HepG2 (cell line): Measurements from ENCODE around the gene FGA. TPM values are rescaled to one million over a fixed set of nuclear protein-coding genes. Genes with fewer than 3 reads are reported as not detected.

Source experiments
- CBFB ChIP-seq: sonication (generic); formaldehyde crosslinking; IDR thresholded peaks from 2 replicates; pipeline ENCODE4 v1.4.0; 2020; ENCODE audit warnings: missing genetic modification reagents
- ELF4 ChIP-seq: sonication (generic); formaldehyde crosslinking; IDR thresholded peaks from 2 replicates; pipeline ENCODE4 v1.5.0; 2020; ENCODE audit warnings: missing genetic modification reagents, mild to moderate bottlenecking, moderate library complexity, borderline replicate concordance
- MTERF4 ChIP-seq: sonication (generic); formaldehyde crosslinking; IDR thresholded peaks from 2 replicates; pipeline ENCODE4 v1.8.0; 2023; ENCODE audit warnings: mild to moderate bottlenecking, missing genetic modification reagents
- MTF2 ChIP-seq: sonication (generic); formaldehyde crosslinking; IDR thresholded peaks from 2 replicates; pipeline ENCODE4 v1.5.0; 2020; ENCODE audit warnings: missing genetic modification reagents, borderline replicate concordance
- MYNN ChIP-seq: sonication (generic); formaldehyde crosslinking; IDR thresholded peaks from 2 replicates; pipeline ENCODE4 v1.4.0; 2020; ENCODE audit warnings: mild to moderate bottlenecking, low read depth, missing genetic modification reagents
- NFIC ChIP-seq: IDR thresholded peaks from 2 replicates; pipeline ENCODE4 v1.6.1; 2012; ENCODE audit warnings: mild to moderate bottlenecking, low read length, inconsistent platforms
- PRMT3 ChIP-seq: sonication (generic); formaldehyde crosslinking; IDR thresholded peaks from 2 replicates; pipeline ENCODE4 v1.8.1; 2022; ENCODE audit warnings: low read depth, mild to moderate bottlenecking, moderate library complexity, missing genetic modification reagents, borderline replicate concordance
- RARA ChIP-seq: IDR thresholded peaks from 2 replicates; pipeline ENCODE4 v1.6.1; 2016; ENCODE audit warnings: missing genetic modification reagents, missing compliant biosample characterization
- SMARCC2 ChIP-seq: fragments of 450-650 bp; IDR thresholded peaks from 2 replicates; pipeline ENCODE4 v1.6.1; 2017; ENCODE audit warnings: antibody characterized with exemption, mild to moderate bottlenecking
- SOX13 ChIP-seq, 3 experiments: fragments of 450-650 bp in 1 of 3; sonication (generic) in 1 of 3; formaldehyde crosslinking in 1 of 3; IDR thresholded peaks in 2 of 3; conservative IDR thresholded peaks in 1 of 3; 2 replicates each; pipeline versions ENCODE4 v1.5.0 to v1.6.1; 2016 to 2020; ENCODE audit warnings: antibody characterized with exemption in 1 of 3, mild to moderate bottlenecking in 1 of 3, missing compliant biosample characterization in 1 of 3, missing genetic modification reagents in 1 of 3, moderate library complexity in 1 of 3
- TOE1 ChIP-seq: sonication (generic); formaldehyde crosslinking; IDR thresholded peaks from 2 replicates; pipeline ENCODE4 v1.4.0; 2020; ENCODE audit warnings: mild to moderate bottlenecking, missing genetic modification reagents
- ZFP62 ChIP-seq: sonication (generic); formaldehyde crosslinking; IDR thresholded peaks from 2 replicates; pipeline ENCODE4 v1.4.0; 2020; ENCODE audit warnings: missing genetic modification reagents
- ZMYM2 ChIP-seq: sonication (generic); formaldehyde crosslinking; IDR thresholded peaks from 2 replicates; pipeline ENCODE4 v1.8.0; 2022; ENCODE audit warnings: mild to moderate bottlenecking, missing genetic modification reagents
- ZNF263 ChIP-seq: sonication (generic); formaldehyde crosslinking; IDR thresholded peaks from 2 replicates; pipeline ENCODE4 v1.4.0; 2020; ENCODE audit warnings: missing genetic modification reagents
- ZNF3 ChIP-seq: IDR thresholded peaks from 2 replicates; pipeline ENCODE4 v1.7.0; 2017; ENCODE audit warnings: inconsistent platforms
- ZNF562 ChIP-seq: sonication (generic); formaldehyde crosslinking; IDR thresholded peaks from 2 replicates; pipeline ENCODE4 v1.8.0; 2022; ENCODE audit warnings: missing genetic modification reagents, borderline replicate concordance
- ZNF605 ChIP-seq: sonication (generic); formaldehyde crosslinking; IDR thresholded peaks from 2 replicates; pipeline ENCODE4 v1.8.0; 2022; ENCODE audit warnings: mild to moderate bottlenecking, missing genetic modification reagents
- ZNF781 ChIP-seq: sonication (generic); formaldehyde crosslinking; IDR thresholded peaks from 2 replicates; pipeline ENCODE4 v1.5.1; 2020; ENCODE audit warnings: borderline replicate concordance, mild to moderate bottlenecking, missing genetic modification reagents; ENCODE audit errors: not compliant biosample characterization
- polyA plus RNA-seq, 8 experiments: library from polyadenylated mRNA; depleted of rRNA in 3 of 8; stranded (reverse) in 7 of 8; unstranded in 1 of 8; fragments of >200 nt; fragmentation: Illumina TruSeq in 4 of 8; extraction: Trizol in 4 of 8; gene quantifications; 2 replicates each; pipeline versions ENCODE4 v1.2.1 to v1.2.3, GENCODE V29; 2011 to 2016; ENCODE audit warnings: low read depth in 4 of 8, missing spikeins in 1 of 8, mixed read lengths in 1 of 8; ENCODE audit not compliant: insufficient read depth in 1 of 8
- total RNA-seq, 5 experiments: library from RNA; depleted of rRNA; stranded (reverse); fragments of >200 nt; fragmentation: Illumina TruSeq; extraction: Trizol; gene quantifications; 2 replicates each; pipeline ENCODE4 v1.2.3, GENCODE V29; 2016; ENCODE audit warnings: low read depth in 1 of 5
- TF ChIP-seq, protein P1 (sequence below), 2 experiments: sonication (generic) in 1 of 2; formaldehyde crosslinking in 1 of 2; IDR thresholded peaks; 2 replicates each; pipeline versions ENCODE4 v1.5.1 to v1.6.1; 2011 to 2020; ENCODE audit warnings: borderline replicate concordance in 1 of 2, low read depth in 1 of 2, low read length in 1 of 2, mild to moderate bottlenecking in 1 of 2, missing genetic modification reagents in 1 of 2, moderate library complexity in 1 of 2
- TF ChIP-seq, protein P2 (sequence below): sonication (generic); formaldehyde crosslinking; IDR thresholded peaks from 2 replicates; pipeline ENCODE4 v1.8.1; 2023; ENCODE audit warnings: missing genetic modification reagents, inconsistent platforms, borderline replicate concordance
- TF ChIP-seq, protein P3 (sequence below): sonication (generic); formaldehyde crosslinking; IDR thresholded peaks from 2 replicates; pipeline ENCODE4 v1.4.0; 2020; ENCODE audit warnings: missing genetic modification reagents
- TF ChIP-seq, protein P4 (sequence below): sonication (generic); formaldehyde crosslinking; IDR thresholded peaks from 2 replicates; pipeline ENCODE4 v1.5.0; 2020; ENCODE audit warnings: missing genetic modification reagents

The FGA gene
- total and polyA plus RNA-seq, 2 of the 13 experiments (the other 11 are each of a cell fraction or from before 2014, with no cell fraction given), result 640 to 1,523 TPM

- TF ChIP-seq SOX13 (IDR thresholded peaks at IDR 0.05), result no peak
- TF ChIP-seq SOX13 (CRISPR knock-in tag; conservative IDR thresholded peaks at IDR 0.05 in 1 of 2, IDR thresholded peaks at IDR 0.05 in 1 of 2), result no peak
- TF ChIP-seq ZNF781, result no peak
- TF ChIP-seq, protein P1, sequence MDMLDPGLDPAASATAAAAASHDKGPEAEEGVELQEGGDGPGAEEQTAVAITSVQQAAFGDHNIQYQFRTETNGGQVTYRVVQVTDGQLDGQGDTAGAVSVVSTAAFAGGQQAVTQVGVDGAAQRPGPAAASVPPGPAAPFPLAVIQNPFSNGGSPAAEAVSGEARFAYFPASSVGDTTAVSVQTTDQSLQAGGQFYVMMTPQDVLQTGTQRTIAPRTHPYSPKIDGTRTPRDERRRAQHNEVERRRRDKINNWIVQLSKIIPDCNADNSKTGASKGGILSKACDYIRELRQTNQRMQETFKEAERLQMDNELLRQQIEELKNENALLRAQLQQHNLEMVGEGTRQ (IDR thresholded peaks at IDR 0.05; ENCODE audit: low read depth, low read length), result no peak
- TF ChIP-seq, protein P1 (CRISPR knock-in tag; IDR thresholded peaks at IDR 0.05; ENCODE audit: borderline replicate concordance), result no peak
- peak; percentile 74; the same call in 1 of the 2 replicates for TF ChIP-seq ZNF605 (CRISPR knock-in tag)
- no peak for TF ChIP-seq ZMYM2 (CRISPR knock-in tag)
- no peak for TF ChIP-seq MTERF4 (CRISPR knock-in tag)
- TF ChIP-seq, protein P2, sequence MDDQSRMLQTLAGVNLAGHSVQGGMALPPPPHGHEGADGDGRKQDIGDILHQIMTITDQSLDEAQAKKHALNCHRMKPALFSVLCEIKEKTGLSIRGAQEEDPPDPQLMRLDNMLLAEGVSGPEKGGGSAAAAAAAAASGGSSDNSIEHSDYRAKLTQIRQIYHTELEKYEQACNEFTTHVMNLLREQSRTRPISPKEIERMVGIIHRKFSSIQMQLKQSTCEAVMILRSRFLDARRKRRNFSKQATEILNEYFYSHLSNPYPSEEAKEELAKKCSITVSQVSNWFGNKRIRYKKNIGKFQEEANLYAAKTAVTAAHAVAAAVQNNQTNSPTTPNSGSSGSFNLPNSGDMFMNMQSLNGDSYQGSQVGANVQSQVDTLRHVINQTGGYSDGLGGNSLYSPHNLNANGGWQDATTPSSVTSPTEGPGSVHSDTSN (CRISPR knock-in tag), result no peak
- TF ChIP-seq, protein P3, sequence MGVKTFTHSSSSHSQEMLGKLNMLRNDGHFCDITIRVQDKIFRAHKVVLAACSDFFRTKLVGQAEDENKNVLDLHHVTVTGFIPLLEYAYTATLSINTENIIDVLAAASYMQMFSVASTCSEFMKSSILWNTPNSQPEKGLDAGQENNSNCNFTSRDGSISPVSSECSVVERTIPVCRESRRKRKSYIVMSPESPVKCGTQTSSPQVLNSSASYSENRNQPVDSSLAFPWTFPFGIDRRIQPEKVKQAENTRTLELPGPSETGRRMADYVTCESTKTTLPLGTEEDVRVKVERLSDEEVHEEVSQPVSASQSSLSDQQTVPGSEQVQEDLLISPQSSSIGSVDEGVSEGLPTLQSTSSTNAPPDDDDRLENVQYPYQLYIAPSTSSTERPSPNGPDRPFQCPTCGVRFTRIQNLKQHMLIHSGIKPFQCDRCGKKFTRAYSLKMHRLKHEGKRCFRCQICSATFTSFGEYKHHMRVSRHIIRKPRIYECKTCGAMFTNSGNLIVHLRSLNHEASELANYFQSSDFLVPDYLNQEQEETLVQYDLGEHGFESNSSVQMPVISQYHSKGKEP (CRISPR knock-in tag), result no peak
- TF ChIP-seq MTF2, result no peak
- 0 out of 2 replicates have a peak, but pooled peaks have one; percentile 19 for TF ChIP-seq CBFB (CRISPR knock-in tag)
- TF ChIP-seq, protein P4, sequence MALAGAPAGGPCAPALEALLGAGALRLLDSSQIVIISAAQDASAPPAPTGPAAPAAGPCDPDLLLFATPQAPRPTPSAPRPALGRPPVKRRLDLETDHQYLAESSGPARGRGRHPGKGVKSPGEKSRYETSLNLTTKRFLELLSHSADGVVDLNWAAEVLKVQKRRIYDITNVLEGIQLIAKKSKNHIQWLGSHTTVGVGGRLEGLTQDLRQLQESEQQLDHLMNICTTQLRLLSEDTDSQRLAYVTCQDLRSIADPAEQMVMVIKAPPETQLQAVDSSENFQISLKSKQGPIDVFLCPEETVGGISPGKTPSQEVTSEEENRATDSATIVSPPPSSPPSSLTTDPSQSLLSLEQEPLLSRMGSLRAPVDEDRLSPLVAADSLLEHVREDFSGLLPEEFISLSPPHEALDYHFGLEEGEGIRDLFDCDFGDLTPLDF, result no peak
- no peak for TF ChIP-seq ZNF263
- TF ChIP-seq RARA (CRISPR knock-in tag), result no peak
- no peak for TF ChIP-seq NFIC
- TF ChIP-seq SMARCC2, result no peak
- no peak for TF ChIP-seq ZNF562 (CRISPR knock-in tag)
- no peak for TF ChIP-seq ZFP62
- TF ChIP-seq PRMT3 (CRISPR knock-in tag), result peak; percentile 39; the same call in 1 of the 2 replicates
- TF ChIP-seq ZNF3 (CRISPR knock-in tag), result no peak
- no peak for TF ChIP-seq MYNN
- TF ChIP-seq TOE1, result no peak
- no peak for TF ChIP-seq ELF4
Measured at GRCh38 chr4:154626793-154627484, 36.4 kb upstream of the FGA start (continued).
